NT2/D1 (cell line): Measurements from ENCODE around the gene IL15RA.

Experiments
- YY1 ChIP-seq: IDR thresholded peaks from 2 replicates; pipeline ENCODE4 v1.6.1; 2011; ENCODE audit not compliant: insufficient read length, insufficient read depth
- ZNF274 ChIP-seq: IDR thresholded peaks from 2 replicates; pipeline ENCODE4 v1.6.1; 2011; ENCODE audit warnings: mild to moderate bottlenecking, low read depth, low read length

GRCh38 chr10:6023661-6024333, 46.5 kb upstream of the IL15RA start:
- TF ChIP-seq YY1 = no peak
- TF ChIP-seq ZNF274 = no peak
